NK-92 treated with Interleukin-12 subunit alpha and Interleukin-12 subunit beta, amount 100 ng/mL, for 24 hours (cell line): ENCODE data around the gene AK1.
A peak's percentile ranks its signal among the peaks of the same experiment; 100 is the strongest.
"Not testable (repeated sequence)": the region's sequence is repeated elsewhere in the genome, so short reads cannot be mapped to it uniquely, and the experiment has no call there.

Experiments used
- DNase-seq: peaks from one replicate; lab custom pipeline; 2025; lab: John Stamatoyannopoulos, UW

The AK1 gene

DNA sequence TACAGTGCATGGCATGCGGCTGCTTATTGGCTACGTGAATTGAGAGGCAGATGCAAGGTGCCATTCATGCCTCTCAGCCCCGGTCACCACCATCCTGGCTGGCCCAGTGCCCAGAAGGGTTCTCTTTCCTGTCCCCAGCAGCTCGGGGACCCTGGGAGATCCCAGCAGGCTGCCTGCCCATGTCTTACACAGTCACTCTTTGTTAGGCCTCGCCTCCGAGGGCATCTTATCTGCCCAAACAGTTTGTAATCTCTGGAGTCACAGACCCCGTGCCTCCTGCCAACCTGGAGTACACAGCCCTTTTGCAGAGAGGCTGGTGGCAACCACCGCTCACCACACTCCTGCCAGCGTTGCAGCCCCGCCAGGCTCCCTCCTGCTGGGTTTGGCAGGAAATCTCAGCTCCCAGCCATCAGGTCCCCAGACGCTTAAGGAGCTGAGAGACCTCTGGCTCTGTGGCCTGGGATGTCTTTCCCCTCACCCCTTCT is 7.0 kb upstream of the AK1 start:
- no peak for DNase-seq

DNA sequence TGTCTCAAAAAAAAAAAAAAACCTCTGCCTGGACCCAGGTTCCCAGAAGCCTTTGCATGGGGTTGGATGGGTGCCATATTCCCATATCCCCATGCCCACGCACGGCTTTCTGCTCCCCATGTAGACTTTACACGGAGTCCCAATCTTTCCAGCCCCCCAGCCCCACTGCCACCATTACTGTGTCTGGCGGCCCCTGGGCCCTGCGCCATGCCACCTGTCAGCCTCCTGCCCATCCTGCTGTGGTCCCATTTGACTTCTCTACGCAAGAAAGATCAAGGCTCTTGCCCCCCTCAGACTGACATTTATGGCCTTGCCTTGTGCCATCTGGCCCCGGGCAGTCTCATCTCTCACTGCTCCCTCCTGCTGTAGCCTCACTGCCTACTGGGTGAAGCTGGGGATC is 6.5 kb upstream of the AK1 start:
- no peak for DNase-seq

DNA sequence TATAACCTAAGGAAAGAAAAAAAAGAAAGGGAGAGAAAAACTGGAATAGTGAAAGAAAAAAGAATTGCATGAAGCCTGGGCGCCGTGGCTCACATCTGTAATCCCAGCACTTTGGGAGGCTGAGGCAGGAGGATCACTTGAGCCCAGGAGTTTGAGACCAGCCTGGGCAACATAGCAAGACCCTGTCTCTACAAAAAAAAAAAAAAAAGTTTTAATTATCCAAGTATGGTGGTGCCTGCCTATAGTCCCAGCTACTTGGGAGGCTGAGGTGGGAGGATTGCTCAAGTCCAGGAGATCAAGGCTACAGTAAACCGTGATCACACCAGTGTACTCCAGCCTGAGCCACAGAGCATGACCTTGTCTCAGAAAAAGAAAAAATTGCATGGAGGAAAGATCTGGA is 4.2 kb upstream of the AK1 start:
- DNase-seq = not testable (repeated sequence)

DNA sequence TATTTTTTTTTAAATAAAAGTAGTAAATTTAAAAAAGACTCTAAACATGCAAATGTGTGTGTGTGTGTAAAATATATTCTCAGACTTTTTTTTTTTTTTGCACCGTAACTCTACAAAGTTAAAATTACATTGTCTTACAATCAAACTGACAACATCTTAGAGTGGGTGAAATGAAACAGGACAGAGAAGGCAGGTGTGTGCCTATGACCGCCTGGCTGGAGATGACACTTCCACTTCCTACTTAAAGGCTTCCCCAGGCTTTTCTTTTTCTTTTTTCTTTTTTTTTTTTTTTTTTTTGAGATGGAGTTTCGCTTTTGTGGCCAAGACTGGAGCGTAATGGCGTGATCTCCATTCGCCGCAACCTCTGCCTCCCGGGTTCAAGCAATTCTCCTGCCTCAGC is 2.7 kb upstream of the AK1 start:
- no peak for DNase-seq

DNA sequence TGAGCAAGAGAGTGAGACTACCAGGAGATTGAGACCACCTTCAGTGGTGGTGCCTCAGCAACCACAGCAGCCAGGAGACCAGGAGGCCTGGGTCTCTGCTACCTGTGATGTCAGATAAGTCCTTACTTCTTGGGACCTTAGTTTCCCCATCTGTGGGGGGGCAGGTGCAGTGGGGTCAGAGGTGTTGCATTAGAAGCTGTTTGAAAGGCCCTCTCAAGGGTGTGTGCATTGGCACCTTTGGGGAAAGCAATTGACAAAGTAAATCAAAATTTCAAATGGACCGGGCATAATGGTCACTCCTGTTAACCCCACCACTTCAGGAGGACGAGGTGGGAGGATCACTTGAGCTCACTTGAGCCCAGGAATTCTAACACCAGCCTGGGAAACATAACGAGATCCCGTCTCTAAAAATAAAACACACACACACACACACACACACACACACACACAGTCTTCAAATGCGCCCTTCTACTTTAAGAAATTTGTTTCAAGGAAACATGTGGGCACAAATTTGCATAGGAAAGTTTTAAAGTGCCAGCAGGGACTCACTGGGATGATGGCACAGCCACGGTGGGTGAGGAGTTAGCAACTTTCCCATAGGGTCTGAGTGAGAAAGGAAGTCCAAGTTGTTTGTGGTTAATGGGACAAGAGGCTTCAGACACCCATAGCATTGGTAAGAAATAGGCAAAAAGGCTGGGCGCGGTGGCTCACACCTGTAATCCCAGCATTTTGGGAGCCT is 1.3 kb upstream of the AK1 start:
- DNase-seq = no peak

DNA sequence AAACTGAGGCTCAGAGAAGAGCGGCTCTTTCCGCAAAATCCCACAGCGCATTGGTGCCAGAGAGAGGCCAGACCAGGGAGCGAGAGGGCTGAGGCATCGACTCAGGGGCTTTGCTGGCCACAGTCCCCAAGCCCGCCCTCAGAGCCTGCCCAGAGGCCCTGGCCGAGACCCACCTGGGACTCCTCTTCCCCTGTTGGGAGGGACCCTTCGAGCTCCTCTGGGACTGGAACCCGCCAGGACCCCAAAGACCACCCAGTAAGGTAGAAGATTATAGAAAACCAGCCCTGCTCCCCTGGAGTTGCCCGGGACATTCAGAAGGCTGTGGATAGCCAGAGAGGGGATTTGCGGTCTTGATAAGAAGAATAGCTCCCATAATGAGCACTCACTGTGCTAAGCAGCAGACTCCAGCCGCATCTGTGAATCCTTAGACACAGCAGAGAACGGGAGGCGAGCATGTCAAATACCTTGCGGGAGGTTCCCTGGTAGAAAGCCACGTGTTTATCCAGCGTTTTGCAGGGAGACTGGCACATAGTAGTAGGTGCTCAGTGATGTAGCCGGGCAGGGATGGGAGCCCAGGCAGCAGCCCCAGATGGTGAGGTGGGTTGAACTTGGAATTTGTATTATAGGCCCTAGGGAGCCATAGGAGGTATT is 651 bp upstream of the AK1 start:
- DNase-seq = no peak

DNA sequence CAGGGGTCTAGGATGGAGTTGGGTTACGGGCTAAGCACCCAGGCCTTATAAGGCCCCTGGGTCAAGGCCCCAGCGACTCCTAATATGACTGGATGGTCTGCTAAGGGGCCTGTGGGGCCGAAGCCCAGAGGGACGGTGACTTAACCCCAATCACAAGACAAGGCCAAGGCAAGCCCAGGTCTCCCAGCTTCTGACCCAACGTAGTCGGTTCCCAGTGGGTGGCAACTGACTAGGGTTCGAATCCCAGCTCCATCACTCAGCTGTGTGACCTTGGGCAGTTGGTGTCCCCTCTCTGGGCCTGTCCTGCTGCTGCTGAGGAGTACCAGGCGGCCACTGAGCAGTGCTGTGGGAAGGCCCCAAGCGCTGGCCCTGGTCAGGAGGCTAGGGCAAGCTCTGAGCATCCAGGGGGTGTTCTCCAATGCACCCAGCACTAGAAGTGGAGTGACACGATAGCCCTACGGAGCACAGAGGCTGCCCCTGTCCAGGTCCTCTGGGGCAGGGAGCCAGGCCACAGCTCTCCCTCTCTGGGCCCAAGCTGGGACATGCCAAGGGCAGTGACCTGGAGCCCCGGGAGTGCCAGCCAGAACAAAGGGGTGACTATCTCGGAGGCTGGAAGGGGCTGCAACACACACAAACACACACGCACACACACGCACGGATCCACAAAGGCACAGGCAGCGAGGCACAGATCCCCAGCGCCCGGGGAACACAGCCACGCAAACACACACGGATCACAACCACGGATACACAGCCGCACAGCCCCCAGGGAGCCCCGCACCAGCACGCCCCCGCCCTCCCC is 512 bp downstream of the AK1 start:
- no peak for DNase-seq

DNA sequence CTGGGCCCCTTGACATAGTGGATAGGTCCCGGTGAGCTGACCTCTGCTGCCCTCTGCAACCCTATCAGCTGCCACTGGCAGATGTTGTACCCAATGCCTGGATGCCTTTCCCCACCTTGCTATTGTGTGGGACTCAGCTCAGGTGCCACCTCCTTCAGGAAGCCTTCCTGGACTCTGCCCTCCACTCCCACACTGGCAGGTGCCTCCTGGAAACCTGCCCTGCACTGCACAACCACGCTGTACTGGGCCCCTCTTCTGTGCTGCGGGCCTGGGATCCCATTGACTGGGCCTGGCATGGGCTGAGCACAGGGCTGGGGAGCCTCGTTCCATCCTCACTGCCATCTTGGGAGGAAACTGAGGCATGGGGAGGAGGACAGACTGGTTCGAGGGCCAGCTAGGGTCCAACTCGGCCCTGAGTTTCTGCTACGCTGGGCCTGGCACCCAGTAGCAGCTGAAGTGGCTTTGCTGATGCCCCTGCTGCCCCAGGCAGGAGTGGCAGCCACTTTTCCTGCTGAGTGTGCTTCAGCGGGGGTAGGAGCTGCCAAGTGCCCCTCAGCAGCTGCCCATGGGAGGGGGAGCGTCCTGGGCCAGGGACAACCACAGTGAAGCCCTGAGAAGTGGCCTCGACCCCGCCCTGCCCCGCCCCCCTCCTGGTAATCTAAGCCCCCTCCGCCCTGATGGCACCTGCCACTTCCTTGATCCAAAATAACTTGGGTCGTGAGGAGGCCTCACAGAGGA is 1.3 kb downstream of the AK1 start:
- DNase-seq = no peak

DNA sequence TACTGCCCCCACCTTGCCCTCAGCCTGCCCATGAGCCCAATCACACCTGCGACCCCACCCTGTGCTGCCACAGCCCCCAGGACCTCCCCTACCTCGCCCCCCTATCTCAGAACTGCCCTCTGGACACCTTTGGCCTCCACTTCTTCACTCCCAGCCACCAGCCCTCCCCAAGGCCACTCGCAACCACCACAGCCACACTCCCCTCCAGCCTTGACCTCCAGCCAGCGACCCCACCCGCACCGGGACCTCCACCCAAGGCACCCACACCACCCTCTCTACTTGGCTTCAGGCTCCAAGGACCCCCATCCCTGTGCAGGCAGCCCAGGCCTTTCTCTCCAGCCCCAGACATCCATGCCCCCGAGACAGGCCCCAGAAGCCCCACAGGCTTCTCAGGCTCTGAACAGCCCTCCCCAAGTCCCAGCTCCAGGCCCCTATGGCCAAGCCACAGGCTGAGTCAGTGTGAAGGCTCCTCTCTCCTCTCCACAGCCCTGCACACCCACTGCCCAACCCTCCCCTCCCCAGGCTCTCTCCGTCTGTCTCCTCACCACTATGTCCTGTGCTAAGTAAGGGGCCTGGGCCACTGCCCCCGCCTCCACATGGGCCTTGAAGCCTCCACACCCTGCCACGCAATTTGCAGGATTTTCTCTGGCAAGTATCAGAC is 2.0 kb downstream of the AK1 start:
- DNase-seq = no peak

DNA sequence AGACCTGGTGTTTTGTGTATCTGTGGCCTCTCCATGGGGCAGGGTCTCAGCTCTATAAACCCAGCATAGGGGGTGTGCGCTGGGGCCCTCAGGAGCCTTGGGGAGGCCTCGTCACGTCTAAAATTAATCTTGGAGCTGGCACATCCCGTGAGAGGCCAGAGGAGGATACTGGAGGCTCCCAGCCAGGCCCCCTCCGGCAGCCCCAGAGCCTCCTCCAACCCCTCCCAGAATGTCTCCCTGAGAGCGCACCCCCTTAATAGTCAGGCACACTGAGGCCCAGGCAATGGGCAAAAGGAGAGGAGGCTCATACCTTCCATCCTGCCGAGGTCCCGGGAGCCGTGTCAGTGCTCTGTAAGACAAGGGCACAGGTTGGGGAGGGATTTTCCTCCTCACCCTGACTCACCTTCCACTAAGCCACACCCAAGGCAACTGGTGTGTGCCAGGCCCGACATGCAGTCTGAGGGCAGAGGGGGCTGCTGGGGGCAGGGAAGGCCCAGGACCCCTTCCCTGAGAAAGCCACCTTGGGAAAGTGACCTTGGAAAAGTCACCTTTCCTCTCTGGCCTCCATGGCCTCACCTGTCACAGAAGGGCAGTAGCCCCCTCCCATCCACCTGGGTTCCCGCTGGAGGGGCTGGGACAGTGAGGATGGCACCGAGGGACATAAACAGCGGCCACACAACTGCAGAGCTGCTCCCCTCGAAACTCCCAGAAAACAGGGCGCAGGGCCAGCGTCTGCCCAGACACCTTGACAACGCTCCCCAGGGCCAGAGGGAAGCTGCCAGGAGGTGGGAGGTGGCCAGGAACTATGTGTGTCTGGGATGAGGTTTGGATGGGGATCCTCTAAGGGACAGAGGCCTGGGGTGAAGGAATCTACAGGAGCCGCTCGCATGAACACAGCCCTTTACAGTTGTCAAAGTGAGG is 2.9 kb downstream of the AK1 start:
- DNase-seq = no peak

DNA sequence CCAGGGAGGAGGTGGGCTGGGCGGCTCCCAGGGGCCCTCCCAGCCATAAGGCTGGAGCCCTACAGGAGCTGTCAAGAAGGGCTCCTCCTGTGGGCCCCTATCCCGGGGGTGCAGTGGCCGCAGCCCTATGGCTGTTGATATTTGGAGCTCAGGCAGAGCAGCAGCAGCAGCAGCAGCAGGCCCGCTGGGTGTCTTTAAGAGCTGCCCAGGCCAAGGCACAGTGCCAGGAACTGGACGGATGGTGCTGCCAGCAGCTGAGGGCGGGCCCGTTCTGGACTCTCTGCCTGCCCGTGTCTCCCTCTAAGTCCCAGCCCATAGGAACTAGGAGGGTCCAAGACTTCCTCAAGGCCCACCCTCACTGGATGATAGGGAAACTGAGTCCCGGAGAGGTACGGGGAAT is 3.6 kb downstream of the AK1 start:
- DNase-seq = no peak

DNA sequence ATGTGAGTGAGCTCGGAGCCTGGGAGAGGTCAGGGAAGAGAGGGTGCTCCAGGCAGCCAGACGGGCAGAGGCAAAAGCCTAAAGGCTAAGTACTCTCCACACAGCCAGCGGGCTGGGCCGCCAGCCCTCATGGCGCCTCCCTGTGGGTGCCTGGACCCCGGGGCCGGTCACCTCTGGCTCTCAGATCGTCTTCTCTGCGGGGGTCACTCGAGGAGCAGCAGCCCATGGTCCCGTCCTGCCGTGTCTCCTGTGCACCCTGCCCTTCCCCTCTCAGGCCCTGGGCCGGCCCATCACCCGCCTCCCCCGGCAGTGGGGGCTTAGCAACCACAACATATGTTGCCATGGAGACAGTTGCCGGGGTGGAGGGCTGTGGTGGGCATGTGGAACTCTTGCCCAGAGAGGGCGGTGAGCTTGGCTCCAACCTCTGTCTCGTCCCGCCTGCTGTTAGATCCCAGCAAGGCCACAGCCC is 4.2 kb downstream of the AK1 start:
- no peak for DNase-seq

DNA sequence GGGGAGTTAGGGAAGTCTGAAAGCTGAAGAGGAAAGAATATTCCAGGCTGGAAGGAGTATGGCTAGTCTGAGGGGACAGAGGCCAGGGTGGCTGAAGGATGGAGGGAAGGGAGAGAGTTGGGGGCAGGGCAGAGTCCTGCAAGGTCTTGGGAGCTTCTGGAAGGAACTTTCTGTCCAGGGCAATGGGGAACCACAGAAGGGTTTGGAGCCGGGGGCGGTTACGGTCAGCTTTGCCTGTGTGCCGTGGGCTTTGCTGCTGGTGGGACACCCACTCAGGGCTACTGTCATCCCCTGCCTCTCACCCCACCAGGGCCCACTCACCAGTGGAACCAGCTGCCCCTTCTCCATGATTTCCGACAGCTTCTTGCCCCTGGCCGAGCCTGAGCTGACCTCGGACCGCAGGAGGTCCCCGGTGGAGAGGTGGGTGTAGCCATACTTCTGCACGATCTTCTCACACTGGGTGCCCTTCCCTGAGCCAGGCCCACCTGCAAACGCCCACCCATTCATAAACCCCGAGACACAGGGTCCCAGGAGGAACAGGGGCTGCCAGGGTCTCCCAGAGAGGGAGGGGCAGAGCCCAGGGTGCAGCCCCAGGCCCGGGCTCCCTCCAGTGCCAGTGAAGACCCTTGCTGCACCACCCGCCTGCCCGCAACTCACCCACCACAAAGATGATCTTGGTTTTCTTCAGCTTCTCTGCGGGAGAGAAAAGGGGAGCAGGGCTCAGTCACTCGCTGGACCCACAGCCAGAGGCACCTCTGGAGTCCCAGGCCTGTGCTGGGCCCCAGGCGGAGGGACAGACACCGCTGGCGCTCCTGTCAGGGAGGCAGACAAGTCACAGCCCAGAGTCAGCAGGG is 4.9 kb downstream of the AK1 start:
- no peak for DNase-seq

DNA sequence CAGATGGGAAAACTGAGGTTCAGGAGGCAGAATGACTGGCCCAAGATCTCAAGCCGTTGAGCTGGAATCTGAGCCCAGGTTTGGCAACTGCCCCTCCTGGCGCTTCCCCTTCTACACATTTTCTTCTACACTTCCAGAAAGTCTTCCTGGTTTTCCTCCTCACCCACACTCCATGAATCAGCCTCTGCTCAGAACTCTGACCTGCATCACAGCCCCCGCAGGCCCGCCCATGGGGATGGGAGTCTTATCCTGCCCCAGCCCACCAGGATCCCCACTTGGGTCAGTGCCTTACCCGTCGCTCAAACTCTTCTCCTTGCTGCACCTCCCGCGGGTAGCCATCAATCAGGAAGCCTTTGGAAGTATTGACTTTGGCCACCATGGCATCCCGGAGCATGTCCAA is 5.9 kb downstream of the AK1 start:
- DNase-seq = no peak

DNA sequence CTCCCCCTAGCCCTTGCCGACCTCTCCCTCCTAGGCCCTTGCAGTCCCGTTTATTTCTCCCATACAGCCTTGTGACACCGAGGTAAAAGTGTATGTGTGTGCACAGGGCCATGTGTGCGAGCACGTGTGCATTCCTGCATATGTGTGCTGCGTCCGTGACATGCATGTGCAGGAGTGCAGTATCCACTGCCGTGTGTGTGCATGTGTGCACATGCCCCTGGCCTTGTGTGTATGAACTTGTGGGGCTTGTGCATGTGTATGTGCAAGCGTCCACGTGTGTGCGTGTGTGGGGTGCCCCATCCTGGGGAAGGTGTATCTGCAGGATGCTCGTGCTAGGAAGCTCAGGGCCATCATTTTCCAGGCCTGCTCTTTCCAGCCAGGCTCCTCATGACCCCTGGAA is 6.6 kb downstream of the AK1 start:
- DNase-seq = no peak

DNA sequence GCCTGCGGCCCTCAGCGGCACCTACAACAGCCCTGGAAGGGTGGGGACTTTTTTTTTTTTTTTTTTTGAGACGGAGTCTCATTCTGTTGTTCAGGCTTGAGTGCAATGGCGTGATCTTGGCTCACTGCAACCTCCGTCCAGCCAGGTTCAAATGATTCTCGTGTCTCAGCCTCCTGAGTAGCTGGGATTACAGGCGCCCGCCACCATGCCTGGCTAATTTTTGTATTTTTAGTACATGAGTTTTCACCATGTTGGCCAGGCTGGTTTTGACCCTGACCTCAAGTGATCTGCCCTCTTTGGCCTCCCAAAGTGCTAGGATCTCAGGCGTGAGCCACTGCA is 7.4 kb downstream of the AK1 start:
- not testable (repeated sequence) for DNase-seq

DNA sequence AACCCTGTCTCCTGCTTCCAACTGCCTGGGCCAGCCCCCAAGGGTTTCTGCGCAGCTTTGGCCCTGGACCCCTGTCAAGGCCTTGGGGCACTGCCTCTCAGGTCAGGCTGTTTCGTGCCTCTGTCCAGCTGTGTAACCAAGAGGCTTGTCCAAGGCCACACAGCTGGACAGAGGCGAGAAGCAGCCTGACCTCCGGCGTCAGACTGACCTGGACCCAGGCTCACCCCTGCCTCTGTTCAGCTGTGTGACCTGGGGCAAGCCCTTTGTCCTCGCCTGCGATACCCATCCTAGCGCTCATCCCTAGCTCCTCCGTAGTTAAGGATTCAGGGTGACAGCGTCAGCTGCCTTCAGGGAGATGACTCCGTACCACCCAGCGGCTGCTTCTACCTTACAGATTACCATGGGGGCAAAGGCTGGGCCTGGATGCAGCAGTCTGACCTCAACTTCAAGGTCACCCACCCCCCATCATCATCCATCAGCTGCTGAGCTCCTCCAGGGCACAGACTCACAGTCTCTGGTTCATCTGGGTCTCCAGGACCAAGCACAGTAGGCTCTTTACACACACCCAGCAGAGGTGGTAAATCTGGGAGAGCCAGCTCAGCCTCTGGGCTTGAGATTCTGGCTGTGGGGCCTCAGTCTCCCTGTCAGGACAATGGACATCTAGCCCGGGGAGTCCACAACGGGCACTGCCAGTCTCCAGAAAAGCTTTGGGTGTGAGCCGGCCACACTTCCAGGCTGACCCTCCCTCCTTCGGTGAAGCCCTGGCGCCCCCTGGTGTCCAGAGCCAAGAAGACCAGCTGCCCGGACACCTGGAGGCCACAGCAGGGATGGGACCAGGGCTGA is 7.9 kb downstream of the AK1 start:
- peak; percentile 56 for DNase-seq

DNA sequence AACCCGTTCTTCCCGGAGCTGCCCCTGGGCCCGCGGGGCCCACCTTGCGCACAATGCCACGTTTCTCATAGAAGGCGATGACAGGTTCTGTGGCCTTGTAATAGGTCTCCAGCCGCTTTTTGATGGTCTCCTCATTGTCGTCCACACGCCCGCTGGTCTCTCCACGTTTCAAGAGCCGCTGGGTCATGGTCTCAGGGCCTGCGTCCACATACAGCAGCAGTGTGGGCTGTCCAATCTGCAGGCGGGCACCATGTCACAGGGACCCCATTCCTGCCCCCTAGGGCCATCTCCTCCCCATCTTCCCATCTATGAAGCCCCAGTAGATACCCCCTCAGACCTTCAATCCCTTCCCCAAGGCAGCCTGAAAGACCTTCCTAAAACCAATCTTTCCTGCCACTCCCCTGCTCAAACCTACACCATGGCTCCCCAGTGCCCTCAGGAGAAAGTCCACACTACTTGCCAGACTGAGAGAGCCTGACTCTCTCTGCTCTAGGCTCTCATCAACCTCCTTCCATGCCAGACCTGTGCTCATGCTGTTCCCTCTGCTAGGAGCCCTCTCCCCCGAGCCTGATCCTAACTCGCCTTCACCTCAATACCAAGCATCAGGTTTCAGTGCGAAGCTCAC is 9.1 kb downstream of the AK1 start:
- DNase-seq = no peak
